Natural killer cell (primary cell): Measurements from ENCODE around the gene OR5AU1. TPM values are rescaled to one million over a fixed set of nuclear protein-coding genes. Genes with fewer than 3 reads are reported as not detected.
A peak's percentile ranks its signal among the peaks of the same experiment; 100 is the strongest.

ENCODE experiments used
- ATAC-seq, 3 donors: fragments of 150-1000 bp in 2 of 3; fragments of 200-7000 bp in 1 of 3; cut with Tn5 transposase; 1 replicate in 1 of 3; 2 replicates in 2 of 3; pipeline ENCODE4 v1.10.0; 2021; ENCODE audit warnings: mild to moderate bottlenecking in 2 of 3, moderate library complexity in 2 of 3
- DNase-seq, 2 donors: peaks; one replicate each; pipeline versions ENCODE4 v3.0.0 to v3.0.0-alpha.2; 2013 to 2021; ENCODE audit warnings: mixed read lengths in 1 of 2
- H3K27ac ChIP-seq: one replicate; pipeline ENCODE4 v1.5.1; 2013; ENCODE audit warnings: mild to moderate bottlenecking, low read length
- H3K27me3 ChIP-seq: one replicate; pipeline ENCODE4 v1.6.1; 2013; ENCODE audit warnings: low read length; ENCODE audit not compliant: control insufficient read depth, insufficient read depth
- H3K36me3 ChIP-seq: one replicate; pipeline ENCODE4 v1.6.1; 2013; ENCODE audit warnings: low read length; ENCODE audit not compliant: control insufficient read depth, insufficient read depth
- H3K4me1 ChIP-seq: one replicate; pipeline ENCODE4 v1.6.1; 2013; ENCODE audit warnings: low read length; ENCODE audit not compliant: control insufficient read depth, insufficient read depth
- H3K4me3 ChIP-seq: one replicate; pipeline ENCODE4 v1.5.1; 2013; ENCODE audit warnings: low read length
- H3K9me3 ChIP-seq: one replicate; pipeline ENCODE4 v1.6.1; 2013; ENCODE audit warnings: low read length; ENCODE audit not compliant: control insufficient read depth, insufficient read depth
- H3K27ac Mint-ChIP-seq, 2 donors: one replicate each; pipeline ENCODE4 v1.8.0; 2022; ENCODE audit warnings: mild to moderate bottlenecking in 2 of 2, mixed read lengths in 2 of 2, moderate library complexity in 1 of 2
- H3K27me3 Mint-ChIP-seq, 2 donors: one replicate each; pipeline ENCODE4 v1.8.0; 2022; ENCODE audit warnings: low read depth in 2 of 2, mixed read lengths in 2 of 2
- H3K36me3 Mint-ChIP-seq: one replicate; pipeline ENCODE4 v1.8.0; 2022; ENCODE audit warnings: mixed read lengths
- H3K4me1 Mint-ChIP-seq, 2 donors: one replicate each; pipeline ENCODE4 v1.8.0; 2022; ENCODE audit warnings: mixed read lengths in 2 of 2
- H3K4me3 Mint-ChIP-seq: one replicate; pipeline ENCODE4 v1.8.0; 2022; ENCODE audit warnings: mild to moderate bottlenecking, moderate library complexity, mixed read lengths
- H3K9me3 Mint-ChIP-seq, 2 donors: one replicate each; pipeline ENCODE4 v1.8.0; 2022; ENCODE audit warnings: mixed read lengths in 2 of 2
- WGBS: methylation state at CpG from one replicate; pipeline ENCODE4 v1.1.7; 2013; ENCODE audit warnings: missing lambda C conversion rate; ENCODE audit not compliant: insufficient coverage; 5-methylcytosine and 5-hydroxymethylcytosine counted together
- intact Hi-C: fragments of 100-400 bp; cut with micrococcal nuclease; formaldehyde crosslinking; loops from one replicate; pipeline ENCODE4 v1.14.2; 2022
- total RNA-seq, 4 donors: library from RNA; stranded (reverse); fragments of 120-200 nt in 1 of 4; gene quantifications; one replicate each; pipeline versions ENCODE4 v1.2.3 to v1.2.4, GENCODE V29; 2013 to 2022
- TF ChIP-seq, protein P1 (sequence below): fragments of 200-600 bp; IDR thresholded peaks from one replicate; pipeline ENCODE4 v1.8.0; 2022; ENCODE audit warnings: antibody characterized with exemption

Gene OR5AU1
- total RNA-seq, 3 donors from 2014 or later (not counting 1 experiment from before 2014, with no cell fraction given): not detected

DNA sequence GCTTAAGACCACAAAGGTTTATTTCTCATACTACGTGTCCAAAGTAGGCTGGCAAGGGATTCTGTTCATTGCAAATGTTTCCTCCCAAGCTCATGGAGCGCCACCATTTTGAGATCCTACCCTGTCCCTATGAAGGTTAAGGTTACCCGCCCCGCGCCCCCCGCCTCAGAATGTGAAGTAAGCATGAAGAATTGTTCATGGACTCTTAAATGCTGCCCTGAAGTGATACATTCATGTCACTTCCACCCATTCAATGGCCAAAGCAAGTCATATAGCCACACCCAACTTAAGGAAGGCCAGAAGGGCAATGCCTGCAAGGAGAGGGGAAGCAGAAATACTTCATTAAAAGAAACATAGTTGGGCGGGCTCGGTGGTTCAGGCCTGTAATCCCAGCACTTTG lies 50.8 kb downstream of the OR5AU1 start:
- Histone ChIP-seq H3K4me3 (no peak overlapping the region), H3K27me3 (no peaks in the 10 kb centered on the region), H3K4me1 (peaks cover 17% of the 10 kb centered on the region), H3K9me3 (no peaks in the 10 kb centered on the region), H3K27ac (peak overlapping the region; percentile 100), H3K36me3 (no peaks in the 10 kb centered on the region)
- intact Hi-C loops: no loop called here
- DNase-seq (no peak), ATAC-seq (no peak)
- Mint-ChIP-seq H3K4me3 (no peak overlapping the region), H3K27me3 (peaks cover 0 to 6% of the 10 kb centered on the region in 2 donors), H3K9me3 (no peaks in the 10 kb centered on the region), H3K4me1 (peaks cover 25 to 31% of the 10 kb centered on the region in 2 donors), H3K27ac (peak overlapping the region; percentile 91 to 95), H3K36me3 (no peaks in the 10 kb centered on the region)
- TF ChIP-seq, protein P1, sequence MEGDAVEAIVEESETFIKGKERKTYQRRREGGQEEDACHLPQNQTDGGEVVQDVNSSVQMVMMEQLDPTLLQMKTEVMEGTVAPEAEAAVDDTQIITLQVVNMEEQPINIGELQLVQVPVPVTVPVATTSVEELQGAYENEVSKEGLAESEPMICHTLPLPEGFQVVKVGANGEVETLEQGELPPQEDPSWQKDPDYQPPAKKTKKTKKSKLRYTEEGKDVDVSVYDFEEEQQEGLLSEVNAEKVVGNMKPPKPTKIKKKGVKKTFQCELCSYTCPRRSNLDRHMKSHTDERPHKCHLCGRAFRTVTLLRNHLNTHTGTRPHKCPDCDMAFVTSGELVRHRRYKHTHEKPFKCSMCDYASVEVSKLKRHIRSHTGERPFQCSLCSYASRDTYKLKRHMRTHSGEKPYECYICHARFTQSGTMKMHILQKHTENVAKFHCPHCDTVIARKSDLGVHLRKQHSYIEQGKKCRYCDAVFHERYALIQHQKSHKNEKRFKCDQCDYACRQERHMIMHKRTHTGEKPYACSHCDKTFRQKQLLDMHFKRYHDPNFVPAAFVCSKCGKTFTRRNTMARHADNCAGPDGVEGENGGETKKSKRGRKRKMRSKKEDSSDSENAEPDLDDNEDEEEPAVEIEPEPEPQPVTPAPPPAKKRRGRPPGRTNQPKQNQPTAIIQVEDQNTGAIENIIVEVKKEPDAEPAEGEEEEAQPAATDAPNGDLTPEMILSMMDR: no peak
- WGBS: 89% methylated on average over 8 of the region's 8 CpGs

Other genes with a start within 250 kb of the OR5AU1 start
- 10 to 100 TPM in 1 of 3 donors, 1 to 10 TPM in 1, not detected in 1; 2.2 to 53.6 TPM for gene RNASE2, start 200.6 kb downstream of the OR5AU1 start, total RNA-seq
- 10 to 100 TPM; 62.8 to 79.2 (median 74.1) TPM for gene METTL17, start 166.1 kb downstream of the OR5AU1 start, total RNA-seq
- not detected for gene SLC39A2, start 156.8 kb downstream of the OR5AU1 start, total RNA-seq
- 10 to 100 TPM; 11.2 to 14.6 (median 13.6) TPM for gene NDRG2, start 131.0 kb downstream of the OR5AU1 start, total RNA-seq
- gene TPPP2, start 125.8 kb downstream of the OR5AU1 start, total RNA-seq: not detected
- gene RNASE13, start 121.3 kb downstream of the OR5AU1 start, total RNA-seq: not detected
- gene RNASE7, start 113.7 kb downstream of the OR5AU1 start, total RNA-seq: not detected
- not detected for gene RNASE8, start 98.2 kb downstream of the OR5AU1 start, total RNA-seq
- gene ARHGEF40, start 85.8 kb downstream of the OR5AU1 start, total RNA-seq: 1 to 10 TPM; 4.4 to 6.9 (median 6.0) TPM
- gene ZNF219, start 57.4 kb downstream of the OR5AU1 start, total RNA-seq: 1 to 10 TPM; 5.6 to 8.4 (median 7.7) TPM
- under 1 TPM in 1 of 3 donors, not detected in 2; 0.40 TPM for gene TMEM253, start 55.0 kb downstream of the OR5AU1 start, total RNA-seq
- 100 to 1,000 TPM; 501 to 547 (median 515) TPM for gene HNRNPC, start 113.4 kb upstream of the OR5AU1 start, total RNA-seq
- gene RPGRIP1, start 124.0 kb upstream of the OR5AU1 start, total RNA-seq: under 1 TPM in 2 of 3 donors, not detected in 1; 0.68 to 0.85 TPM
- 10 to 100 TPM; 60.3 to 72.6 (median 65.1) TPM for gene SUPT16H, start 228.0 kb upstream of the OR5AU1 start, total RNA-seq